BLaER1 treated with 17β-estradiol and CSF1 and Interleukin-3, amounts not matched to agents 10 nM and 100 nM (cell line): ENCODE data around the gene CD2.

ENCODE experiments used
- H3K27ac ChIP-seq, 11 experiments: shearing (Covaris generic); formaldehyde crosslinking; 2 replicates each; pipeline ENCODE4 v1.8.1; 2022
- H3K27me3 ChIP-seq, 11 experiments: shearing (Covaris generic); formaldehyde crosslinking; 2 replicates each; pipeline ENCODE4 v1.8.1; 2022
- H3K36me3 ChIP-seq, 11 experiments: shearing (Covaris generic); formaldehyde crosslinking; 2 replicates each; pipeline ENCODE4 v1.8.1; 2022
- H3K4me1 ChIP-seq, 10 experiments: shearing (Covaris generic); formaldehyde crosslinking; 2 replicates each; pipeline ENCODE4 v1.8.1; 2022
- H3K4me2 ChIP-seq, 11 experiments: shearing (Covaris generic); formaldehyde crosslinking; 2 replicates each; pipeline ENCODE4 v1.8.1; 2022
- H3K4me3 ChIP-seq, 10 experiments: shearing (Covaris generic); formaldehyde crosslinking; 2 replicates each; pipeline ENCODE4 v1.8.1; 2022
- H3K9ac ChIP-seq, 11 experiments: shearing (Covaris generic); formaldehyde crosslinking; 2 replicates each; pipeline ENCODE4 v1.8.1; 2022
- H3K9me3 ChIP-seq, 11 experiments: shearing (Covaris generic); formaldehyde crosslinking; replicated peaks in 1 of 11; 2 replicates each; pipeline ENCODE4 v1.8.1; 2022
- H4K20me1 ChIP-seq, 11 experiments: shearing (Covaris generic); formaldehyde crosslinking; 2 replicates each; pipeline ENCODE4 v1.8.1; 2022
- Cebpa-rat ChIP-seq, 11 experiments: shearing (Covaris generic); IDR thresholded peaks; 2 replicates each; pipeline ENCODE4 v1.8.1; 2022

The CD2 gene

GRCh38 chr1:116760996-116761665 is 6.9 kb downstream of the CD2 start:
- TF ChIP-seq Cebpa-rat (IDR thresholded peaks at IDR 0.05): no peak
- Histone ChIP-seq H3K4me3 (no peak overlapping the region), H3K27ac (no peak overlapping the region), H3K27me3 (no peaks in the 10 kb centered on the region), H3K4me1 (peaks cover 0 to 15% (median 0%) of the 10 kb centered on the region in 10 experiments; a peak in 5 of 20 replicates), H4K20me1 (no peaks in the 10 kb centered on the region), H3K9me3 (peaks cover 8 to 26% (median 18%) of the 10 kb centered on the region in 11 experiments; a peak in 20 of 22 replicates), H3K36me3 (peaks cover 0 to 8% (median 0%) of the 10 kb centered on the region in 11 experiments; a peak in 2 of 22 replicates), H3K9ac (no peak overlapping the region), H3K4me2 (no peak overlapping the region)

- peaks cover 11 to 35% (median 22%) of the 10 kb centered on the region in 11 experiments; a peak in 20 of 22 replicates for H3K9me3 ChIP-seq
- H4K20me1 ChIP-seq: no peaks in the 10 kb centered on the region
- no peak overlapping the region for H3K9ac ChIP-seq
- peaks cover 0 to 11% (median 0%) of the 10 kb centered on the region in 11 experiments; a peak in 2 of 22 replicates for H3K36me3 ChIP-seq
- no peak for TF ChIP-seq Cebpa-rat (IDR thresholded peaks at IDR 0.05)
- H3K4me3 ChIP-seq: no peak overlapping the region
- H3K4me2 ChIP-seq: no peak overlapping the region
- H3K27me3 ChIP-seq: no peaks in the 10 kb centered on the region
- no peak overlapping the region for H3K27ac ChIP-seq
- peaks cover 0 to 15% (median 3%) of the 10 kb centered on the region in 10 experiments; a peak in 12 of 20 replicates for H3K4me1 ChIP-seq
These were observed 8.1 kb downstream of the CD2 start for GRCh38 chr1:116762281-116762680.

DNA sequence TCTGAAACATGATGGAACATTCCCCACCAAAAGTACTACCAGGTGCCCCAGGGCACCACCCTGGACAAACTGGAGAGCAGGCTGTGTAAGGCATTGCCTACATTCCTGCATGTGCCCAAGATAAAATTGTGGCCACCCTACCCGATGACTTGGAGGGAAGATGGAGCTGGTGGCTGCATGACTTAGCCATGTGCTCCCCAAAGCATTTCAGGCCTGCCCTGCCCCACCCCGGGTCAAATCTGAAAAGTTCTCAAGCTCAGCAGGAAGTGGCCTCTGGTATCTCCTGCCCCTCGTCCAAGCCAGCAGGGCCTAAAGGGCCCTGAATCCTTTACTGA is 8.5 kb downstream of the CD2 start:
- Histone ChIP-seq H3K4me3 (no peak overlapping the region), H3K9ac (no peak overlapping the region), H4K20me1 (no peaks in the 10 kb centered on the region), H3K9me3 (peaks cover 11 to 35% (median 22%) of the 10 kb centered on the region in 11 experiments; a peak in 20 of 22 replicates), H3K4me2 (no peak overlapping the region), H3K27ac (no peak overlapping the region), H3K36me3 (peaks cover 0 to 11% (median 0%) of the 10 kb centered on the region in 11 experiments; a peak in 2 of 22 replicates), H3K27me3 (0 out of 22 replicates have a peak, but pooled peaks cover 0 to 3% (median 0%) of the 10 kb centered on the region in 11 experiments), H3K4me1 (peaks cover 0 to 12% (median 7%) of the 10 kb centered on the region in 10 experiments; a peak in 15 of 20 replicates)
- no peak for TF ChIP-seq Cebpa-rat (IDR thresholded peaks at IDR 0.05)

DNA sequence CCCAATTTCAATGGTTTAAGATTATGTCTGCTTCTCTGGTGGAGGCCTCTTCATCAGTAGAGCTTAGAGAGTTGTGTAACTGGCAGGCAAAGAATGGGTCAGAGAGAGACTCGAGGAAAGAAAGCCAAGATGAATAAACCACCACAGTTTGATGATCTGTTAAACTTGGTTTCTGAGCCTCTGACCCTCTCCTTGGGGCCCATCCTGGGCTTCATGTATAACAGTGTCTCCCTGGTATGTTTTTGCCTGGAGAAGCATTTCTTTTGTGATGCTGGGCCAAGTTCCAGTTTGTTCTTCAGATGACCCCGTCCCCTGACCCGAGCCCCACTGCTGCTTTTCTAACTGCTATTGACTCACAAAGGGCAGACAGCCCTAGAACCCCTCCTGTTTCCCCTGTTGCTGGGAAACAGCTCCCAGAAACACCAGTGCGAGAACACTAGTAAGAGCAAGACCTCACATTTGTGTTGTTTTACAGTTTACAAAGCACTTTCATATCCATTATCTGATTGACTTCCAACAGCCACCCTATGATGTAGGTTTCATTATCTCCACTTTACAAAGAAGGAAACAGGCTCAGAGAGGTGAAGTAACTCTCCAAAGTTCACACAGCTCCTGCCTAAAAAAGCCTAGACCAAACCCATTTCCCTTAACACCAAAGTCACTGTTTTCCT is 9.0 kb downstream of the CD2 start:
- Histone ChIP-seq H3K4me1 (peaks cover 0 to 15% (median 12%) of the 10 kb centered on the region in 10 experiments; a peak in 16 of 20 replicates), H3K9me3 (peaks cover 11 to 35% (median 22%) of the 10 kb centered on the region in 11 experiments; a peak in 20 of 22 replicates), H3K9ac (no peak overlapping the region), H3K27ac (no peak overlapping the region), H3K36me3 (peaks cover 0 to 11% (median 0%) of the 10 kb centered on the region in 11 experiments; a peak in 2 of 22 replicates), H3K27me3 (peaks cover 0 to 8% (median 0%) of the 10 kb centered on the region in 11 experiments; a peak in 3 of 22 replicates), H4K20me1 (no peaks in the 10 kb centered on the region), H3K4me3 (no peak overlapping the region), H3K4me2 (no peak overlapping the region)
- TF ChIP-seq Cebpa-rat (IDR thresholded peaks at IDR 0.05): no peak

DNA sequence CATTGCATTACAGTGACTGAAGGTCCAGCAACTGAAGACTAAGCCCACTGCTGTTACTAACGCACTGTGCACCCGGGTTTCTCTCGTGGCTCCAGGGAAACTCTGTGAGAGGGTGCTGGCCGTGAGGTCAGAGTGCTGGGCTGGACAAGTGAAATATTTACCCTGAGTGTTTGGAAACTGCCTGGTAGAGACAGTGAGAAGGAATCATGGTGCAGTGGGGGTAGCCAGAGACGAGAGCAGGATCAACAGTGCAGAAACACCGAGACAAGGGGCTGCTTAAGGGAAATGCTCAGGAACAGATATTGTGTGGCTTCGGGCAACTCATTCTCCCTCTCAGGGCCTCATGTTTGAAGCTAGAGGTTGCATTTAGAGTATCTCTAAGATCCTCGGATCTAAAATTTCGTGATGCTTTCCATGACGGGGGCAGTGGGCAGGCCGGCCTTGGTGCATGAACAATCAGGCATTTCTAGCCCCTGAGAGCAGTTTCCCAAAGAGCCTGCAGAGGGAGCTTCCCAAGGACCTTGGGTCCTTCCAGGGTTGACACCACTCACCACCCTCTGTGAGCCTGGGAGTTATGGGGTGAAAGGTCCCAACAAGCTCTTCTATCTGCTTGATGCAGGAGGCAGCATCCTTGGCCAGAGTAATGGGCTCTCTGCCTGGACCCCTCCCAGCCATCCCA is 9.7 kb downstream of the CD2 start:
- Histone ChIP-seq H3K36me3 (peaks cover 0 to 11% (median 0%) of the 10 kb centered on the region in 11 experiments; a peak in 2 of 22 replicates), H3K27me3 (peaks cover 0 to 15% (median 0%) of the 10 kb centered on the region in 11 experiments; a peak in 5 of 22 replicates), H4K20me1 (no peaks in the 10 kb centered on the region), H3K9ac (no peak overlapping the region), H3K4me3 (no peak overlapping the region), H3K4me1 (peaks cover 5 to 22% (median 17%) of the 10 kb centered on the region in 10 experiments), H3K9me3 (peaks cover 11 to 35% (median 22%) of the 10 kb centered on the region in 11 experiments; a peak in 20 of 22 replicates), H3K27ac (no peak overlapping the region), H3K4me2 (no peak overlapping the region)
- no peak for TF ChIP-seq Cebpa-rat (IDR thresholded peaks at IDR 0.05)

DNA sequence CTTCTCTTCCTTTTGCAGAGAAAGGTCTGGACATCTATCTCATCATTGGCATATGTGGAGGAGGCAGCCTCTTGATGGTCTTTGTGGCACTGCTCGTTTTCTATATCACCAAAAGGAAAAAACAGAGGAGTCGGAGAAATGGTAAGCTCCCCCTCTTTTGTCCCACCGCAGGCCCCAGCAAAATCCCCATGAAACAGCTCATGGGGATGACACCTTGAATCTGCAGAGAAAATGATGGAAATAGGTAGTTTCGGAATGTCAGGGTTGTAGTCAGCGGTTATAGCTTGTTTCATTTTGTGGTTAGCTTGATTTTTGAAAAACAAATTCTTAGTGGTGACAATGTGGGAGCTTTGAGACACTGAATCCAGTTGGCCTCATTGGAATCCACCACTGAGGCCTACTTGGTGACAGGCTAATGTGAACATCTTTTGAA is 10.3 kb downstream of the CD2 start:
- H3K9me3 ChIP-seq: peaks cover 11 to 35% (median 22%) of the 10 kb centered on the region in 11 experiments; a peak in 20 of 22 replicates
- no peak overlapping the region for H3K27ac ChIP-seq
- H3K4me1 ChIP-seq: peaks cover 11 to 28% (median 22%) of the 10 kb centered on the region in 10 experiments
- H3K9ac ChIP-seq: no peak overlapping the region
- no peak for TF ChIP-seq Cebpa-rat (IDR thresholded peaks at IDR 0.05)
- no peak overlapping the region for H3K4me2 ChIP-seq
- peaks cover 0 to 16% (median 0%) of the 10 kb centered on the region in 11 experiments; a peak in 5 of 22 replicates for H3K27me3 ChIP-seq
- peaks cover 0 to 11% (median 0%) of the 10 kb centered on the region in 11 experiments; a peak in 2 of 22 replicates for H3K36me3 ChIP-seq
- no peaks in the 10 kb centered on the region for H4K20me1 ChIP-seq
- H3K4me3 ChIP-seq: no peak overlapping the region

DNA sequence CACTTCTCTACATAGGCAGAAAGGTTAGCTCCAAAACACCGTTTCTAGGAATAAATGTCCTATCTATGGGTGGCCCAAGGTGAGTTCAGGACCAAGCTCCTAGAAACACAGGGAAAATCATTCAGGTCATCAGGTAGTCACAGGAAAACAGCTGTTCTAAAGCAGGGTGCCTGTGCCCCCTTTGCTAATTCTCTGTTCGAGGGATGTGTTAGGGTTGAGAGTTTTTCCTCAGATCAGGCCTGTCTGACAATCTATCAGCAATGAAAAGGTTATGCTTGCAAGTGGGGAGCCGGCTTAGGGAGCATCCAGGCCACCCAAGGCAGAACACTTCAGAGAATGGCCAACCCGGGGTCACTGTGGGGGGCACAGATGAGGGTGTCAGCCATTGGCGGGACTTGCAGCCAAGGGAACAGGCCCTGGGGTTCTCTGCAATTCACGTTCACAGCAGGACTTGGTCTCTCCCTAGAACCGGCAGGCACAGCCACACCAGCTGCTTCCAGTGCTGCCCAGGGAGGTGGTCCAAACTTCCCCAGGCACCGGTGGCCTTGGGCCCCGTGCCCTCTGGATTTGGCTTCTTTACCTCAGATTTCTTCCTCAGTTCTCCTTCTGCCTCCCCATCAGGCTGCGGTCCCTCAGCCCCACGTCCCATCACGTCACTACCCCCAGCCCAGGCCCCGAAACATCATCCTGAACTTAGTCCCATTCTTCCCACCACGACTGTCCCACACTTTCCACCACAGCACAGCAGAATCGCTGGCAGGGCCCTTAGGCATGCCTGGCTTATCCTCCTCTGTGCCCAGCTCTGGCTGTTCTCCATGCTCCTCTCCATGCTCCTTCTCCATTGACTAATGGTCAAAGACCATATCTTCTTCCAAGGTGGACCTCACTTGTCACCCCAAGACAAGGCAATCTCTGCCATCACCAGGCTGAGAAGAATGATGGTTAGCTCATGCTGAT is 11.0 kb downstream of the CD2 start:
- Histone ChIP-seq H3K9me3 (peaks cover 11 to 35% (median 22%) of the 10 kb centered on the region in 11 experiments; a peak in 20 of 22 replicates), H3K4me2 (no peak overlapping the region), H3K27ac (no peak overlapping the region), H3K9ac (no peak overlapping the region), H4K20me1 (no peaks in the 10 kb centered on the region), H3K4me1 (peaks cover 18 to 35% (median 29%) of the 10 kb centered on the region in 10 experiments), H3K27me3 (peaks cover 0 to 16% (median 0%) of the 10 kb centered on the region in 11 experiments; a peak in 5 of 22 replicates), H3K4me3 (no peak overlapping the region), H3K36me3 (peaks cover 0 to 11% (median 0%) of the 10 kb centered on the region in 11 experiments; a peak in 2 of 22 replicates)
- no peak for TF ChIP-seq Cebpa-rat (IDR thresholded peaks at IDR 0.05)

DNA sequence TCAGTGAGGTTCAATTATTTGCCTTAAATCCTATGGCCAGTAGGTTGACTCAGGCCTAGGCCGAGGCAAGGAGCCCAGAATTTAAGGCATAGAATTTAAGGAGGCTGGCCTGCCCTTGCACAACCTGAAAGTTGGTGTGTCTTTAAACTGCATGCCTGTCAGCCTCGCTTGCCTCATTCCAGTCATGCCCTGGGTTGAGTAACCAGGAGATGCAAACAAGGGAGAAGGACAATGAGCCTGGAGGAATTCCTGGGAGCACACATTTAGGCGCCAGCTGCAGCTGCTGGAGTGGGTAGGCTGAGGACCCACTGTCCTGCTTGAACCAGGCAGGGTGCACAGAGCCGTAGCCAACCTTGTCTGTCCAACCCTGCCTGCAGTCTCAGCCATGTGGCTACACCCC is 11.7 kb downstream of the CD2 start:
- no peak overlapping the region for H3K4me3 ChIP-seq
- no peak for TF ChIP-seq Cebpa-rat (IDR thresholded peaks at IDR 0.05)
- H3K4me1 ChIP-seq: peaks cover 24 to 41% (median 36%) of the 10 kb centered on the region in 10 experiments
- no peaks in the 10 kb centered on the region for H4K20me1 ChIP-seq
- H3K27me3 ChIP-seq: peaks cover 0 to 23% (median 0%) of the 10 kb centered on the region in 11 experiments; a peak in 5 of 22 replicates
- H3K36me3 ChIP-seq: peaks cover 0 to 9% (median 0%) of the 10 kb centered on the region in 11 experiments; a peak in 2 of 22 replicates
- no peak overlapping the region for H3K4me2 ChIP-seq
- no peak overlapping the region for H3K9ac ChIP-seq
- H3K9me3 ChIP-seq: peaks cover 11 to 32% (median 22%) of the 10 kb centered on the region in 11 experiments; a peak in 20 of 22 replicates
- no peak overlapping the region for H3K27ac ChIP-seq
